GM18505 (cell line): ENCODE results near the gene FGF1.

Experiments used
- ATAC-seq: cut with Tn5 transposase; IDR thresholded peaks from one replicate; pipeline ENCODE4 v1.9.1; 2021; ENCODE audit not compliant: unreplicated experiment
- POLR2A ChIP-seq: IDR thresholded peaks from 4 replicates; pipeline ENCODE4 v1.6.1; 2011; ENCODE audit warnings: borderline replicate concordance; ENCODE audit not compliant: insufficient read depth, insufficient read length; ENCODE audit errors: extremely low read depth

FGF1 gene

GRCh38 chr5:142713121-142713706, 27.3 kb upstream of the FGF1 start:
- ATAC-seq: peak; percentile 98
- TF ChIP-seq POLR2A: no peak

GRCh38 chr5:142703153-142703552, 17.3 kb upstream of the FGF1 start:
- no peak for TF ChIP-seq POLR2A
- no peak for ATAC-seq

GRCh38 chr5:142701673-142702311, 15.9 kb upstream of the FGF1 start:
- no peak for TF ChIP-seq POLR2A
- no peak for ATAC-seq

GRCh38 chr5:142700566-142700965, 14.7 kb upstream of the FGF1 start:
- no peak for ATAC-seq
- no peak for TF ChIP-seq POLR2A

- no peak for TF ChIP-seq POLR2A
- ATAC-seq: peak; percentile 73
These were observed 13.4 kb upstream of the FGF1 start for GRCh38 chr5:142699184-142699720.

- TF ChIP-seq POLR2A: no peak
- ATAC-seq: no peak
These were observed 12.7 kb upstream of the FGF1 start for GRCh38 chr5:142698447-142699183.

GRCh38 chr5:142697356-142698255, 11.7 kb upstream of the FGF1 start:
- no peak for ATAC-seq
- no peak for TF ChIP-seq POLR2A

GRCh38 chr5:142696379-142696778, 10.5 kb upstream of the FGF1 start:
- no peak for TF ChIP-seq POLR2A
- ATAC-seq: no peak

GRCh38 chr5:142694092-142694856, 8.4 kb upstream of the FGF1 start:
- no peak for TF ChIP-seq POLR2A
- no peak for ATAC-seq

GRCh38 chr5:142692321-142692894, 6.5 kb upstream of the FGF1 start:
- no peak for ATAC-seq
- no peak for TF ChIP-seq POLR2A

GRCh38 chr5:142690667-142691066, 4.8 kb upstream of the FGF1 start:
- no peak for ATAC-seq
- TF ChIP-seq POLR2A: no peak

GRCh38 chr5:142689081-142689480, 3.2 kb upstream of the FGF1 start:
- no peak for ATAC-seq
- no peak for TF ChIP-seq POLR2A
